A549 (cell line): Measurements from ENCODE around the gene ATP6V1B1. TPM values are rescaled to one million over a fixed set of nuclear protein-coding genes. Genes with fewer than 3 reads are reported as not detected.

Source experiments
- ATAC-seq, 2 experiments: fragments of 200-7000 bp in 1 of 2; fragments of >200 bp in 1 of 2; cut with Nextera tagmentation in 1 of 2; cut with Tn5 transposase in 1 of 2; 3 replicates each; pipeline versions ENCODE4 v1.8.0 to v1.9.1; 2018 to 2020; ENCODE audit warnings: mild to moderate bottlenecking in 1 of 2, moderate library complexity in 1 of 2
- CTCF ChIA-PET: fragments of 300-600 bp; sonication (Branson Sonifier 250); formaldehyde crosslinking; extraction: SDS; loops from one replicate; lab custom pipeline; 2021; ENCODE audit warnings: antibody characterized with exemption, inconsistent platforms; lab: Yijun Ruan, JAX
- POLR2A ChIA-PET: fragments of 350-600 bp; formaldehyde crosslinking; extraction: SDS; loops from one replicate; lab custom pipeline; 2021; ENCODE audit warnings: antibody characterized with exemption, inconsistent platforms; lab: Yijun Ruan, JAX
- DNase-seq, 2 experiments: peaks; one replicate each; pipeline versions ENCODE4 v3.0.0 to v3.0.0-alpha.2; 2011 to 2016; ENCODE audit warnings: low read depth in 1 of 2, low spot score in 1 of 2
- FAIRE-seq: peaks from 2 replicates; lab custom pipeline; 2011; peaks lifted over from hg19 to GRCh38; lab: Jason Lieb, UNC
- H3K27ac ChIP-seq, 2 experiments: fragments of >200 bp; sonication (Bioruptor Twin); formaldehyde crosslinking; 3 replicates each; pipeline ENCODE4 v1.5.1; 2016 to 2017
- H3K4me1 ChIP-seq: fragments of >200 bp; sonication (Bioruptor Twin); formaldehyde crosslinking; 3 replicates; pipeline ENCODE4 v1.6.1; 2016
- H3K4me2 ChIP-seq: fragments of >200 bp; sonication (Bioruptor Twin); formaldehyde crosslinking; 3 replicates; pipeline ENCODE4 v1.6.1; 2016
- H3K4me3 ChIP-seq: fragments of >200 bp; sonication (Bioruptor Twin); formaldehyde crosslinking; 3 replicates; pipeline ENCODE4 v1.5.1; 2016
- H3K9me3 ChIP-seq: fragments of >200 bp; sonication (Bioruptor Twin); formaldehyde crosslinking; 3 replicates; pipeline ENCODE4 v1.6.1; 2016
- ATOH8 ChIP-seq: fragments of 250-450 bp; sonication (Bioruptor Pico); IDR thresholded peaks from 2 replicates; pipeline ENCODE4 v1.5.0; 2020; ENCODE audit warnings: low read depth, mild to moderate bottlenecking, moderate library complexity
- CEBPB ChIP-seq, 2 experiments: fragments of >200 bp in 1 of 2; sonication (Bioruptor Twin) in 1 of 2; formaldehyde crosslinking in 1 of 2; IDR thresholded peaks; 2 replicates each; pipeline ENCODE4 v1.6.1; 2012 to 2016
- CHD4 ChIP-seq: fragments of 200-600 bp; sonication (generic); IDR thresholded peaks from 2 replicates; pipeline ENCODE4 v1.6.1; 2016; ENCODE audit warnings: antibody characterized with exemption, mild to moderate bottlenecking, borderline replicate concordance
- E2F6 ChIP-seq: IDR thresholded peaks from 2 replicates; pipeline ENCODE4 v1.6.1; 2012; ENCODE audit warnings: low read depth, borderline replicate concordance
- EP300 ChIP-seq, 2 experiments: fragments of >200 bp; sonication (Bioruptor Twin); formaldehyde crosslinking; IDR thresholded peaks; 2 replicates in 1 of 2; 3 replicates in 1 of 2; pipeline ENCODE4 v1.6.1; 2016 to 2017
- FOXS1 ChIP-seq: fragments of 250-450 bp; sonication (Bioruptor Pico); IDR thresholded peaks from 2 replicates; pipeline ENCODE4 v1.5.0; 2020; ENCODE audit warnings: mild to moderate bottlenecking, moderate library complexity
- GATA3 ChIP-seq: IDR thresholded peaks from 2 replicates; pipeline ENCODE4 v1.6.1; 2012; ENCODE audit warnings: borderline replicate concordance
- HEYL ChIP-seq: fragments of 250-450 bp; sonication (Bioruptor Pico); IDR thresholded peaks from 2 replicates; pipeline ENCODE4 v1.8.0; 2021; ENCODE audit warnings: mild to moderate bottlenecking, moderate library complexity
- HMGXB4 ChIP-seq: fragments of 250-450 bp; sonication (Bioruptor Pico); IDR thresholded peaks from 2 replicates; pipeline ENCODE4 v1.5.0; 2021; ENCODE audit warnings: mild to moderate bottlenecking, moderate library complexity, borderline replicate concordance
- HOXA7 ChIP-seq: fragments of 250-450 bp; sonication (Bioruptor Pico); IDR thresholded peaks from 2 replicates; pipeline ENCODE4 v1.5.0; 2020; ENCODE audit warnings: mild to moderate bottlenecking, moderate library complexity
- HOXB13 ChIP-seq: fragments of 250-450 bp; sonication (Bioruptor Pico); IDR thresholded peaks from 2 replicates; pipeline ENCODE4 v1.5.0; 2020; ENCODE audit warnings: low read depth, mild to moderate bottlenecking, moderate library complexity
- NFE2L2 ChIP-seq: fragments of 150-350 bp; conservative IDR thresholded peaks from 2 replicates; pipeline ENCODE4 v1.6.1; 2014; ENCODE audit warnings: low read length
- PBX3 ChIP-seq: IDR thresholded peaks from 2 replicates; pipeline ENCODE4 v1.6.1; 2012
- POLR2A ChIP-seq: IDR thresholded peaks from 2 replicates; pipeline ENCODE4 v1.6.1; 2012; ENCODE audit warnings: mild to moderate bottlenecking, low read length
- RARB ChIP-seq: fragments of 250-450 bp; sonication (Bioruptor Pico); IDR thresholded peaks from 2 replicates; pipeline ENCODE4 v1.8.0; 2021; ENCODE audit warnings: mild to moderate bottlenecking, moderate library complexity
- REST ChIP-seq: fragments of 200-600 bp; sonication (generic); IDR thresholded peaks from 2 replicates; pipeline ENCODE4 v1.6.1; 2016; ENCODE audit warnings: antibody characterized with exemption, mild to moderate bottlenecking, moderate library complexity
- RFX5 ChIP-seq: fragments of 450-650 bp; IDR thresholded peaks from 2 replicates; pipeline ENCODE4 v1.7.1; 2014; ENCODE audit warnings: antibody characterized with exemption, mild to moderate bottlenecking, moderate library complexity
- SREBF2 ChIP-seq: fragments of 450-650 bp; IDR thresholded peaks from 2 replicates; pipeline ENCODE4 v1.6.1; 2014; ENCODE audit warnings: mild to moderate bottlenecking, moderate library complexity
- ZNF302 ChIP-seq: fragments of 250-450 bp; sonication (Bioruptor Pico); IDR thresholded peaks from 2 replicates; pipeline ENCODE4 v1.9.0; 2021; ENCODE audit warnings: inconsistent platforms, mild to moderate bottlenecking, moderate library complexity
- ZSCAN20 ChIP-seq: fragments of 250-450 bp; sonication (Bioruptor Pico); IDR thresholded peaks from 2 replicates; pipeline ENCODE4 v1.8.0; 2022; ENCODE audit warnings: mild to moderate bottlenecking, moderate library complexity
- WGBS: methylation state at CpG from one replicate; pipeline ENCODE4 v1.1.6; 2017; ENCODE audit errors: missing lambda C conversion rate; 5-methylcytosine and 5-hydroxymethylcytosine counted together
- polyA plus RNA-seq, 4 experiments: library from polyadenylated mRNA; depleted of rRNA in 3 of 4; stranded (reverse); fragments of >200 nt; fragmentation: RNase III in 1 of 4; extraction: RNeasy Plus Mini Kit Qiagen cat#74134 plus additional on column Dnase treatment in 1 of 4; gene quantifications; 2 replicates in 3 of 4; 3 replicates in 1 of 4; pipeline ENCODE4 v1.2.3, GENCODE V29; 2011 to 2017

ATP6V1B1 gene
- polyA plus RNA-seq, 2 of the 4 experiments (the other 2 are of a cell fraction), result 1.9 to 2.5 TPM

GRCh38 chr2:70886541-70886987 lies 49.1 kb upstream of the ATP6V1B1 start:
- no peak for FAIRE-seq
- no peak for ATAC-seq
- TF ChIP-seq GATA3, result no peak
- no peak for TF ChIP-seq HEYL (CRISPR knock-in tag)
- TF ChIP-seq POLR2A, result peak; percentile 15; the same call in 1 of the 2 replicates
- TF ChIP-seq RARB (CRISPR knock-in tag), result no peak
- H3K9me3 ChIP-seq, result peaks cover 7% of the 10 kb centered on the region; the same call in 1 of the 3 replicates
- ChIA-PET CTCF (no interaction called here), POLR2A (no interaction called here)
- no peak overlapping the region for H3K27ac ChIP-seq
- peak overlapping the region; percentile 83; the same call in 1 of the 3 replicates for H3K4me2 ChIP-seq
- DNase-seq, result no peak
- 91% methylated on average over 10 of the region's 10 CpGs for WGBS
- peaks cover 11% of the 10 kb centered on the region; the same call in 2 of the 3 replicates for H3K4me1 ChIP-seq
- no peak overlapping the region for H3K4me3 ChIP-seq

GRCh38 chr2:70887208-70887549 lies 48.5 kb upstream of the ATP6V1B1 start:
- WGBS, result 38% methylated on average over 8 of the region's 8 CpGs
- peak overlapping the region; percentile 61 for H3K4me3 ChIP-seq
- peak overlapping the region; percentile 83 for H3K4me2 ChIP-seq
- peaks cover 11% of the 10 kb centered on the region; the same call in 2 of the 3 replicates for H3K4me1 ChIP-seq
- peak overlapping the region; percentile 78 to 92 for H3K27ac ChIP-seq
- POLR2A ChIA-PET, result no interaction called here
- FAIRE-seq, result no peak
- TF ChIP-seq HOXA7, result no peak
- TF ChIP-seq ZNF302 (CRISPR knock-in tag), result no peak
- TF ChIP-seq CEBPB (IDR thresholded peaks at IDR 0.05), result no peak
- no peak for TF ChIP-seq HOXB13 (CRISPR knock-in tag)
- no peak for TF ChIP-seq SREBF2
- TF ChIP-seq HEYL (CRISPR knock-in tag), result no peak
- no peak for TF ChIP-seq E2F6
- no peak for TF ChIP-seq CHD4
- TF ChIP-seq HMGXB4, result no peak
- TF ChIP-seq NFE2L2, result no peak
- TF ChIP-seq ZSCAN20, result no peak
- TF ChIP-seq ATOH8 (CRISPR knock-in tag), result no peak
- no peak for TF ChIP-seq PBX3
- TF ChIP-seq RARB (CRISPR knock-in tag), result no peak
- no peak for TF ChIP-seq EP300 (IDR thresholded peaks at IDR 0.05)
- no peak for TF ChIP-seq RFX5
- no peak for TF ChIP-seq FOXS1 (CRISPR knock-in tag)
- no peak for TF ChIP-seq REST
- TF ChIP-seq, all 56 proteins: peak for 0
- CTCF ChIA-PET, result no interaction called here
- peaks cover 7% of the 10 kb centered on the region; the same call in 1 of the 3 replicates for H3K9me3 ChIP-seq
- DNase-seq (no peak), ATAC-seq (peak in 1 of 2 experiments; percentile 39; a peak in 3 of 6 replicates)
